ENCODE measurements around the gene HOXD8. TPM values are rescaled to one million over a fixed set of nuclear protein-coding genes. Genes with fewer than 3 reads are reported as not detected.

Gene HOXD8
- total RNA-seq, 1 donor, result 3.3 TPM

GRCh38 chr2:176157499-176158185 lies 28.1 kb downstream of the HOXD8 start:
- no peak overlapping the region for H3K27ac ChIP-seq (ENCODE audit: low read depth, low read length)
- H3K9me3 ChIP-seq (ENCODE audit: low read depth, low read length), result no peaks in the 10 kb centered on the region
- TF ChIP-seq CTCF (IDR thresholded peaks at IDR 0.05; ENCODE audit: extremely low read depth, low read depth, low read length), result no peak
- no peak overlapping the region for H3K4me2 ChIP-seq (ENCODE audit: insufficient read depth, low read length)
- no peak overlapping the region for H2AFZ ChIP-seq (ENCODE audit: low read length)
- H3K36me3 ChIP-seq (ENCODE audit: insufficient read depth, low read length), result no peaks in the 10 kb centered on the region
- no peaks in the 10 kb centered on the region for H3K79me2 ChIP-seq (ENCODE audit: insufficient read depth, low read length)
- DNase-seq (ENCODE audit: insufficient read length, low spot score, missing footprints), result no peak
- peaks cover 12% of the 10 kb centered on the region for H3K4me1 ChIP-seq (ENCODE audit: insufficient read depth, low read length)
- no peaks in the 10 kb centered on the region for H4K20me1 ChIP-seq (ENCODE audit: insufficient read depth, low read length)
- H3K27me3 ChIP-seq (ENCODE audit: insufficient read depth, low read length), result peaks cover 37% of the 10 kb centered on the region
- no peak overlapping the region for H3K4me3 ChIP-seq (ENCODE audit: insufficient read depth, low read length)

- Histone ChIP-seq H3K79me2 (ENCODE audit: insufficient read depth, low read length) (no peaks in the 10 kb centered on the region), H3K4me1 (ENCODE audit: insufficient read depth, low read length) (peaks cover 12% of the 10 kb centered on the region), H3K27me3 (ENCODE audit: insufficient read depth, low read length) (peaks cover 42% of the 10 kb centered on the region), H2AFZ (ENCODE audit: low read length) (no peak overlapping the region), H3K36me3 (ENCODE audit: insufficient read depth, low read length) (no peaks in the 10 kb centered on the region), H3K4me3 (ENCODE audit: insufficient read depth, low read length) (no peak overlapping the region), H3K4me2 (ENCODE audit: insufficient read depth, low read length) (no peak overlapping the region), H3K9me3 (ENCODE audit: low read depth, low read length) (no peaks in the 10 kb centered on the region), H3K27ac (ENCODE audit: low read depth, low read length) (no peak overlapping the region), H4K20me1 (ENCODE audit: insufficient read depth, low read length) (no peaks in the 10 kb centered on the region)
- no peak for TF ChIP-seq CTCF (IDR thresholded peaks at IDR 0.05; ENCODE audit: extremely low read depth, low read depth, low read length)
- DNase-seq (ENCODE audit: insufficient read length, low spot score, missing footprints), result no peak
These were observed 28.7 kb downstream of the HOXD8 start for GRCh38 chr2:176158186-176158591.

- Histone ChIP-seq H3K4me3 (ENCODE audit: insufficient read depth, low read length) (no peak overlapping the region), H3K9me3 (ENCODE audit: low read depth, low read length) (no peaks in the 10 kb centered on the region), H3K4me1 (ENCODE audit: insufficient read depth, low read length) (peaks cover 12% of the 10 kb centered on the region), H3K36me3 (ENCODE audit: insufficient read depth, low read length) (no peaks in the 10 kb centered on the region), H4K20me1 (ENCODE audit: insufficient read depth, low read length) (no peaks in the 10 kb centered on the region), H3K79me2 (ENCODE audit: insufficient read depth, low read length) (no peaks in the 10 kb centered on the region), H3K4me2 (ENCODE audit: insufficient read depth, low read length) (peak overlapping the region; percentile 86), H3K27me3 (ENCODE audit: insufficient read depth, low read length) (peaks cover 51% of the 10 kb centered on the region), H2AFZ (ENCODE audit: low read length) (no peak overlapping the region), H3K27ac (ENCODE audit: low read depth, low read length) (no peak overlapping the region)
- no peak for TF ChIP-seq CTCF (IDR thresholded peaks at IDR 0.05; ENCODE audit: extremely low read depth, low read depth, low read length)
- peak; percentile 87 for DNase-seq (ENCODE audit: insufficient read length, low spot score, missing footprints)
These were observed 29.6 kb downstream of the HOXD8 start for GRCh38 chr2:176158855-176159662.

DNA sequence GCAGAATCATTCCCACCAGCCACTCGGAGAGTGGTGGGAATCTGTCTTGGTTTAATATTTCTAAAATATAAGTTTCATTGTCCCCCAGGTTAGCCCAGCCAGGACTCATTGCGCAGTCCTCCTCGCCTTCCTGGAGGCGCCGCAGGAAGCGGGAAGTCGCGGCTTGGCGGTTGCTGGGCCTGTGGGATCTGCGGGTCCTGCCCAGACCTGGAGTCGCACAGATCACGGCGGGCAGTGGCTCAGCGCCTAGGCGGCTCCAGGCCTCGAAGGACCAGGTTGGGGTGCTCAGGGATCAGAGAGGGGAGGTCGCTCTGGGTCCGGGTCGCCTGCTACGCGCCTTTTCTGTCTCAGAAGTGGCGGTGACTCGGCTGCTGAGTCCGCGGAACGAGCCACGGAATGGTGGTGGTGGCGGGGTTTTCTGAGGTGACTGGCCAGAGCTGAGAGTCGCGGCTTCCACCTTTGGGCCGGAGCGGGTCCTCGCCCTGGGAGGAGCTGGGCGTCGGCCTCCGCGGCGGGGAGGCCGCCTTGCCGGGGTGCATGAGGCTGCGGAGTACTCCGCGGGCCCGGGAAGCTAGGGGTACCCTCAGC lies 30.3 kb downstream of the HOXD8 start:
- Histone ChIP-seq H3K9me3 (ENCODE audit: low read depth, low read length) (no peaks in the 10 kb centered on the region), H3K4me3 (ENCODE audit: insufficient read depth, low read length) (peak overlapping the region; percentile 63), H3K4me2 (ENCODE audit: insufficient read depth, low read length) (peak overlapping the region; percentile 86), H3K79me2 (ENCODE audit: insufficient read depth, low read length) (no peaks in the 10 kb centered on the region), H2AFZ (ENCODE audit: low read length) (peak overlapping the region; percentile 56), H3K4me1 (ENCODE audit: insufficient read depth, low read length) (peaks cover 12% of the 10 kb centered on the region), H4K20me1 (ENCODE audit: insufficient read depth, low read length) (no peaks in the 10 kb centered on the region), H3K36me3 (ENCODE audit: insufficient read depth, low read length) (no peaks in the 10 kb centered on the region), H3K27ac (ENCODE audit: low read depth, low read length) (no peak overlapping the region), H3K27me3 (ENCODE audit: insufficient read depth, low read length) (peaks cover 58% of the 10 kb centered on the region)
- peak; percentile 88 for DNase-seq (ENCODE audit: insufficient read length, low spot score, missing footprints)
- TF ChIP-seq CTCF (IDR thresholded peaks at IDR 0.05; ENCODE audit: extremely low read depth, low read depth, low read length), result no peak
